DOHH2 (cell line): Measurements from ENCODE around the gene GLCE.

Experiments
- H3F3A ChIP-seq: fragments of 200-600 bp; sonication (generic), shearing (Covaris generic); 2 replicates; pipeline ENCODE4 v1.6.0; 2016; ENCODE audit warnings: antibody characterized with exemption, mild to moderate bottlenecking; ENCODE audit not compliant: control insufficient read depth, insufficient read depth
- H3K27ac ChIP-seq: fragments of 200-600 bp; sonication (generic); 2 replicates; pipeline ENCODE4 v1.5.1; 2014; ENCODE audit warnings: low read depth, mild to moderate bottlenecking, low read length, moderate library complexity
- H3K27me3 ChIP-seq: fragments of 200-600 bp; sonication (generic); 2 replicates; pipeline ENCODE4 v1.6.1; 2014; ENCODE audit warnings: mild to moderate bottlenecking, low read length, mixed read lengths; ENCODE audit not compliant: control insufficient read depth
- H3K36me3 ChIP-seq: fragments of 200-600 bp; sonication (generic); 2 replicates; pipeline ENCODE4 v1.6.1; 2014; ENCODE audit warnings: mild to moderate bottlenecking, low read length, moderate library complexity, mixed read lengths; ENCODE audit not compliant: control insufficient read depth
- H3K4me1 ChIP-seq: fragments of 200-600 bp; sonication (generic); 2 replicates; pipeline ENCODE4 v1.6.1; 2014; ENCODE audit warnings: mild to moderate bottlenecking, low read length, mixed read lengths; ENCODE audit not compliant: control insufficient read depth
- H3K4me2 ChIP-seq: fragments of 200-600 bp; sonication (generic); 2 replicates; pipeline ENCODE4 v1.6.0; 2014; ENCODE audit warnings: mild to moderate bottlenecking, low read length, moderate library complexity
- H3K4me3 ChIP-seq: fragments of 200-600 bp; sonication (generic); 2 replicates; pipeline ENCODE4 v1.5.1; 2014; ENCODE audit warnings: mild to moderate bottlenecking, low read length, mixed read lengths
- H3K79me2 ChIP-seq: fragments of 200-600 bp; sonication (generic); 2 replicates; pipeline ENCODE4 v1.6.1; 2014; ENCODE audit warnings: mild to moderate bottlenecking, low read length, mixed read lengths; ENCODE audit not compliant: control insufficient read depth
- H3K9me2 ChIP-seq: fragments of 200-600 bp; sonication (generic); replicated peaks from 2 replicates; pipeline ENCODE4 v1.6.1; 2014; ENCODE audit warnings: mild to moderate bottlenecking, low read length, mixed read lengths; ENCODE audit not compliant: control insufficient read depth
- H3K9me3 ChIP-seq: fragments of 200-600 bp; sonication (generic); 2 replicates; pipeline ENCODE4 v1.6.1; 2014; ENCODE audit warnings: antibody characterized with exemption, low read length, mixed read lengths; ENCODE audit not compliant: control insufficient read depth, insufficient read depth
- H4K20me1 ChIP-seq: fragments of 200-600 bp; sonication (generic); 2 replicates; pipeline ENCODE4 v1.6.0; 2014; ENCODE audit warnings: low read depth, mild to moderate bottlenecking, antibody characterized with exemption, low read length, moderate library complexity; ENCODE audit not compliant: control insufficient read depth, insufficient read depth
- CTCF ChIP-seq: fragments of 200-600 bp; sonication (generic); IDR thresholded peaks from one replicate; pipeline ENCODE4 v1.5.1; 2014; ENCODE audit warnings: antibody characterized with exemption, mild to moderate bottlenecking, low read depth, low read length; ENCODE audit not compliant: poor library complexity, severe bottlenecking
- EZH2phosphoT487 ChIP-seq: fragments of 200-600 bp; sonication (generic); IDR thresholded peaks from 2 replicates; pipeline ENCODE4 v1.6.1; 2017; ENCODE audit warnings: borderline replicate concordance, mild to moderate bottlenecking, antibody characterized with exemption, low read length, moderate library complexity, mixed read lengths

GLCE gene

DNA sequence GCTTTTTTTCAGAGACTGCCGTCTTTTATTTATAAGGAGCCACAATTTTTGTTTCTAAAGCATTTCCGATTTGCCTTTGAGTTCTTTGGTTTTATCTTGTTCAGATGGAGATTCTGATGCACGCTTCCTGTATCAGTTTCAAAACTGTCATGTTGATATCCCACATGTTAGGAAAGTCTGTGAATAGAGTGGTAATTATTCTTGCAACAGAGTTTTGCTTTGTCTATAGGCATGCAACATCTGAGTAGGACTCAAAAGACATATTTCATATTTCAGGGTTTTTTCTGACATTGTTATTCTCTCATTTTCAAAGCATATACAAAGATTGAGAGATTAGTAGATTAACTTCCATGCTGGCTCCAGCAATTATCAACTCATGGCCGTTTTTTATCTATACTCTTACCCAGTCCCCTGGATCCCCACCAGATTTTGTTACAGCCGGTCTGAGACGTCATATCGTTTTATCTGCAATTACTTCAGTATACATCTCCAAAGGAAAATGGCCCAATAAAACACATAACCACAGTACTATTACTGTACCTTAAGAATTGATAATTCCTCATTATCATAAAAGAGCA lies 160.6 kb downstream of the GLCE start:
- Histone ChIP-seq H3K4me2 (no peak overlapping the region), H3K4me1 (no peaks in the 10 kb centered on the region), H4K20me1 (no peaks in the 10 kb centered on the region), H3K9me3 (no peaks in the 10 kb centered on the region), H3K27ac (no peak overlapping the region), H3K36me3 (no peaks in the 10 kb centered on the region), H3K79me2 (no peaks in the 10 kb centered on the region), H3K27me3 (peaks cover 12% of the 10 kb centered on the region), H3F3A (no peaks in the 10 kb centered on the region), H3K4me3 (no peak overlapping the region), H3K9me2 (no peaks in the 10 kb centered on the region)
- no peak for TF ChIP-seq CTCF
- TF ChIP-seq EZH2phosphoT487: no peak
